ENCODE measurements around the gene CLNK.

CLNK gene, protein sequence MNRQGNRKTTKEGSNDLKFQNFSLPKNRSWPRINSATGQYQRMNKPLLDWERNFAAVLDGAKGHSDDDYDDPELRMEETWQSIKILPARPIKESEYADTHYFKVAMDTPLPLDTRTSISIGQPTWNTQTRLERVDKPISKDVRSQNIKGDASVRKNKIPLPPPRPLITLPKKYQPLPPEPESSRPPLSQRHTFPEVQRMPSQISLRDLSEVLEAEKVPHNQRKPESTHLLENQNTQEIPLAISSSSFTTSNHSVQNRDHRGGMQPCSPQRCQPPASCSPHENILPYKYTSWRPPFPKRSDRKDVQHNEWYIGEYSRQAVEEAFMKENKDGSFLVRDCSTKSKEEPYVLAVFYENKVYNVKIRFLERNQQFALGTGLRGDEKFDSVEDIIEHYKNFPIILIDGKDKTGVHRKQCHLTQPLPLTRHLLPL

DNA sequence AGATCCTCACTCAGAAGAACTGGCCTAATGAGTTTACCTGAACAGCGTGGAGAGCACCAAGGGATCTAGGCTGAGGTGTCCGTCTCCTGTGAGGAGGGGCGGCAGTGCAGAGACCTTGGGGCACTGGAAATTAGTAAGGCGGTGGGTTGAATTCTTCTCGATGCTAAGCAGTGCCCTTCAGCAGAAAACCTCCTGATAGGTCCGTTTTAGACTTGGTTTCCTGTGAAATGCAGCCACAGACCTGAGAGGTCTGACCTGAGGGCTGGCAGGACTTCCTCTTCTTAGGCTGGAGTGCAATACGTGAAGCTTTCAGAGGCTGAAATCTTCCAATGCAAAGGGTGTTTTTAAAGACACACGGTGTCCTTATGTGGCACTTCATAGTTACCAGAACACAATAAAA lies at the start of gene CLNK:
Gene CLNK (minus strand): TSS at position 138 of the 400 bp plus-strand sequence. CDS start 16,899 bp downstream, outside the sequence.
- no peak for DNase-seq (ENCODE audit: low read depth)

DNA sequence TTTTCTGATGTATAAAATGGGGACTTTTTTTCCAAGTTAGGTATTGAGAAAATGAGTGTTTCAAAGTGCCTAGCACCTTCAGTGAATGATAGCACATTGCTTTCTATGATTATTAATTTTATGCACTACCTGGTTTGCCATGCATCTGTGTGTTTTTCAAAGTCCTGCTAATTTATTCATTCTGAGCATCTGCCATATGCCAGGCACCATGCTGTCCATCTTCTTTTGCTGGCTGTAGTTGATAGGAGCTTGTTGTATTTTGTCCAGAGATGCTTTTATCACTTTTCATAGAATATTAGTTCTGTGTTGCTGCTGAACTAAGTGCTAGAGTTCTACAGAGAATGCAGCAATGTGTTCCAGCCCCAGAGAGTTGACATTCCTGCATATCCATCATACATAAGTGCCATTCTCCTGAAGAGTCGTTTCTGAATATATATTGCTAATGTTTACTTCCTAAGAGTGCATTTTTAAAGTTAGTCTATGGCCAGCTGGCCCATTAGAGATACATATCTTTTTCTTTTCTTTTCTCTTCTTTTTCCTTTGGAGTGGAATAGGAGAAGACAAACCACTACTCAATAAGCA lies 49.0 kb upstream of the CLNK start:
- no peak for DNase-seq (ENCODE audit: low read depth)

More for the DNA sequence above, at the start of gene CLNK:
- no peak within 1 kb of the TSS for H3K4me3 ChIP-seq (ENCODE audit: low read depth, low read length)

DNA sequence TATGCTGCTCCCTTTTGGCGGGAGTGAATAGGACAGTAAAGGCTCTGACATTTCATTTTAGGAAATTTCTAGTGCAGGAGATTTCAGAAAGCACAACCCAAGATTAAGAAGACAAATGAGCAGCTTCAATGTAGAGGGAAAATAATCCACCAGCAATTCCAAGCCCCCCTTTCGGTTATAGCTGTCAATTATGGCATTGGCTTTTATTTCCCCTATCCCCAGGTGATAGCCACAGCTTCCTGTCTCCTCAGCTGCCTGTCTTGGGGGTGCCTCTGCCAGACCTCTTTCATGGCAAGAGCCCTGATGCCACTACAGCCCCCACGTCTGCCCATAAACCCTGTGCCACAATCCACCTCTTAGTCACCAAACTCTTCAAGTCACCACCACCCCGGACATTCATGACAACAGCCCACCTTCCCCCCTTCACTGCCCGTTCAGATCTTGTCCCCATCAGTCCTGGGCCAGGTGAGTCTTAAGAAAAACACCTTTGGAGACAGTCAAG lies 48.4 kb upstream of the CLNK start:
- no peak for DNase-seq (ENCODE audit: low read depth)
- no peak overlapping the region for H3K4me3 ChIP-seq (ENCODE audit: low read depth, low read length)

More for the DNA sequence above, 49.0 kb upstream of the CLNK start:
- H3K4me3 ChIP-seq (ENCODE audit: low read depth, low read length), result no peak overlapping the region

DNA sequence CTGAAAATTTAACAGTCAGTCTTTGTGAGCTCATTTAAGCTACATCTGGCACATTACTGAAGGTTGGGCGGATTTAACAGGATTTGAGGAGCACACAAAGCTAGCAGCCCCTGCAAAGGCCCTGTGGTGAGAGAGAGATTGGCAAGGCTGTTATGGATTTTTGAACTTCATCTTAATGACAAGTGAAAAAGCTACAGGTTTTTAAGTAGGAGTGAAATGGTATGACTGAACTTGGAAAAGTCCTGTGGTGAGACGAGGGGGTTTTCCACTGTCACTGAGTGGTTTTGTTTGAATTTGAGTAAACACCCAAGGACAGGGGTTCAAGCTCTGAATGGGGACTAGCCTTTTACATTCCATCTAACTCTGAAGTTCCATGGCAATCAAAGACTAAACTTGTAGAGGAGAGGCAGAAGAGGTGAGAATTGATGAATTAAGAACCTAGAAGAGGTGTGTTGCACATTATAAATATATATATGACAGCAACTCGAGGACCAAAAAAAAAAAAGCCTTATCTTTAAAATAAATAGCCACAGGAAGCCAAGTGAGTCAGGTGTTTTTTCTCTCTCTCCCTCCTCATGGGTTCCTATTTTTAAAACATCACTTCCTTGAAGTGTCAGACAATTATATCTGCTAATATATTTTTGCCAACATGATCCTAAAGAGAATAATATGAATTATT lies 47.8 kb upstream of the CLNK start:
- no peak for DNase-seq (ENCODE audit: low read depth)
- H3K4me3 ChIP-seq (ENCODE audit: low read depth, low read length), result no peak overlapping the region

DNA sequence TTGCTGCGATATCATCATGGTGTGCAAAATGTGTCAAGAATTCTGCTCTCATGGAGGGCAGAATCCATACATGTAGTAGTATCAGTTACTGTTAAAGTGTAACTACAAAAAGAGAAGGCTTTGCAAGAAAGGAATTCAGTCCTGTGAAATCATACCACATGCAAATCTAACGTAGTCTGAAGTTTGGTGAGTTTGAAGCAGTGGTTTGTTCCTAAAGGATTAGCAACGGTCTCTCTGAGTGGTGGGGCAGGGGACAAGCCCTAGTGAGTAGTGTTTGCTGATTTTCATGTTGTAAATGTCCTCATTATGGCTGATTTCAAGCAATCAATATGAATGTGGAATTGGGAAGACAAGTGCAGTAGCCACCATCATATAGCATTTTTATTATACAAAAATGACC lies 47.1 kb upstream of the CLNK start:
- no peak for DNase-seq (ENCODE audit: low read depth)
- no peak overlapping the region for H3K4me3 ChIP-seq (ENCODE audit: low read depth, low read length)

DNA sequence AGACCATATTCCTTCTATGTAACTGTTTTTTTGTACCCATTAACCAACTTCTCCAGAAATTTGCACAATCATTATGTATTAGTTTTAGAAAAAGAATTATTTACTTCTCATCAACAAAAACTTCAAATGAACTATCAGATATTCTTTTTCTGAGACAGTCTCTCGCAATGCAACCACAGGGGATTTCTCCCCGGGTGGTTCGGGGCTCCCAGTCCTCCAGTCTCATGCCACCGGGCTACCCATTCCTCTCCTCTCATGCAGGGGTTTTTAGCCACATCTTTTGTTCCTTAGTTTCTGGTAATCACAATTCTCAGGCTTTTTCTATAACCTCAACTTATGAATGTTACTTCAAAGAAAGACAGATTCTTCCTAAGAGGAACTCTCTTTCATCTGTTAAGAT lies 46.6 kb upstream of the CLNK start:
- no peak overlapping the region for H3K4me3 ChIP-seq (ENCODE audit: low read depth, low read length)

DNA sequence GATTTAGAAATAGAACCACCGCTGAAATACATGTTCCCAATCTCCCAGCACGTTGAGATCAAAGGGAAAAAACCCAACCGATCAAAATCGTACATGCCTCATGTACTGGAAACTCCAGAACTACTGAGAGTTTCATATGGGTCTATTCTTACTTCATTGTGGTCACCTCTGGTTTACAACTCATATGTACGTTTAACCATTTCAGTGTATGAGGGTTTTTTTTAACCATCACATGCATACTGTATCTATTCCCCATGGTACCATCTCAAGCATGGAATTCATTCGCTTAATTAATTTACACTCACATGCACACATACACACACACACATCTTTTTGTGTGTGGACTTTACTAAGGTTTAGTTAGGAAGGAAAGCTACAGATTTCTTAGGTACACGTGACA lies 46.0 kb upstream of the CLNK start:
- DNase-seq (ENCODE audit: low read depth), result no peak
- no peak overlapping the region for H3K4me3 ChIP-seq (ENCODE audit: low read depth, low read length)

More for the DNA sequence above, 46.6 kb upstream of the CLNK start:
- no peak for DNase-seq (ENCODE audit: low read depth)

DNA sequence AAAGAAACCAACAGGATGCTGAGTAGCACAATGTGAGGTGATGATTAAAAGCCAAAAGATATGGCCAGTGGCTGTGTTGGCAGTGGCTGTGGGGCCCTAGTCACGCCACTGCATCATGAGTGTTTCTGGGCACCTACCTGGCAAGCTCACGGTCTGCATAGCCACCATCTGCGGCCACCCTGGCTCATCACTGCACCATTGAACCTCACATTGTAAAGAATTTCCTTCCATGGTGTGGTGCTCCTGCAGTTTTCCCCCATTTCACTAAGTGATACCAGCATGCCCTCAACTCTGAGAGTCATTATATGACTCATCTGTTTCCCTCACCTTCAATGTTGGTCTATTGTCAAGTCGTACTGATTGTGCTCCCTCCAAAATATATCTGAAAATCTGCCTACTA lies 45.5 kb upstream of the CLNK start:
- H3K4me3 ChIP-seq (ENCODE audit: low read depth, low read length), result no peak overlapping the region
- DNase-seq (ENCODE audit: low read depth), result no peak

DNA sequence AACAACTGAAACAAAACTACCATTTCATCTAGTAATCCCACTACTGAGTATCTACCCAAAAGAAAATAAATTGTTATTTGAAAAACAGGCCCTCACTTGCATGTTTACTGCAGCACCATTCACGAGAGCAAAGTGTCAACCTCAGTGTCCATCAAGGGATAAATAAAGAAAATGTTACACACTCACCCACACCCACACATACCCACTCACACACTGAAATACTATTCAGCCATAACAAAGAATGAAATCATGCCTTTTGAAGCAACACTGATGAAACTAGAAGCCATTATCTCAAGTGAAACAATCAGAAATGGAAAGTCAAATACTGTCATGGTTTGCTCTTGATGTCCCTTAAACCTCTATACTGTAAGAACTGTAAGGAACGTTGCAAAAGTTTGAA lies 44.8 kb upstream of the CLNK start:
- no peak for DNase-seq (ENCODE audit: low read depth)
- no peak overlapping the region for H3K4me3 ChIP-seq (ENCODE audit: low read depth, low read length)

DNA sequence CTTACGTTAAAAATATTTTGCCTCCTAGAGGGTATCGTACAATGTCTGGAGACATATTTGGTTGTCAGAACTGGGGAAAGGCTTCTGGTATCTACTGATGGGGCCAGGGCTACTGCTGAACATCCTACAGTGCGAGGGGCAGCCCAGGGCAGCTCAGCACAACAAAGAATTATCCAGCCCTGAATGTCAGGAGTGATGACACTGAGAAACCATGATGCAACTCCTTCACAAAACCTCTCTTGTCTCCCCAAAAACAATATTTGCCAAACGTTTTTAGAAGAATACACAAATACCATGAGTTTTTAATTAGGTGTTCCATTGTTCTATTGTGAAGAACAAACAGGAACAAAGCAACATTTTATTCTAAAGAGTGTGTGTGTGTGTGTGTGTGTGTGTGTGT lies 43.4 kb upstream of the CLNK start:
- no peak for DNase-seq (ENCODE audit: low read depth)
- no peak overlapping the region for H3K4me3 ChIP-seq (ENCODE audit: low read depth, low read length)

DNA sequence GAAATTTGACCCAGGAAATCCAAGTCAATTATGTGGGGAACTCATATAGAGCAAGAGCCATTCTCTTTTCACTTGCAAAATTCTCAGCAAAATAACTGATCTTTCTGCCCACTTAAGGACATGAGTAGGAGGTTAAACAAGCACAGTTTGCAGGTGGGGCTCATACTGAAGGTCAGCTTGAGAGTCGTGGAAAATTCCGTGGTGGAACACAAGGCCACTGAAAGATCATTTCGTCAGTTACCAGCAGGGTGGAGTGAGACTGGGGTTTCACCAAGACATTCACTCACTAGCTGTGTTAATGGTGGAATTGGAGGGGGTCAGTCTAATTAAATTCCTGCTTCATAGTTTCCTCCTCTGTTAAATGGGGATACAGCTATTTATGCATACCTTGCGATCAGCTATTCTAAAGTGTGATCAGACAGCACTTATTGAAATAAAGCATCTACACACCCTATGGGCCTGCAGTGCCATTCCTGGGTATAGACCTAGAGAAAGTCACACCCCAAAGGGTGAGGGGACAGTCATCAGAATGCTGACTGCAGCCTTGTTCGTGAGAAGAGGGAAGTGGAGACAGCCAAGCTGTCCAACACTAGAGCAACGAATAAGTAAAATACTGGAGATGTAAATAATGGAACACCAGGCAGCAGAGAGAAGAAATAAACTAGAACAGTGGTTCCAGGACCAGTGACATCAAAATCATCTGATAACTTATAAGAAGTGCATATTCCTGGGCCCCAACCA lies 42.7 kb upstream of the CLNK start:
- DNase-seq (ENCODE audit: low read depth), result no peak
- no peak overlapping the region for H3K4me3 ChIP-seq (ENCODE audit: low read depth, low read length)

DNA sequence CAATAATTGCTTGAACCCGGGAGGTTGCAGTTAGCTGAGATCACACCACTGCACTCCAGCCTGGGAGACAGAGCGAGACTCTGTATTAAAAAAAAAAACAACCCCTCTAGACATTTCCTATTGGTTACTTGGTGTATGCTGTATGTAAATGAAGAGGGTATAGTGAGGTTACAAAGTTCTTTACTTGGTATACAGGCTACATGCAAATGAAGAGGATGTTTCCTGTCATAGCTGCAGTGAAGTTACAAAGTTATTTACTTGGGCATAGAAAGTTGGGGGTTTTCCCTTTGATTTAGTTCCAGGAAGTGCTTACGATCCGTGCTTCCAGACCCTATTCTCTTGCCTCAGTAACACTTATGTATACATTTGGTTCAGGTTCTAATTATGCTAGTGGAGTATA lies 38.4 kb upstream of the CLNK start:
- H3K4me3 ChIP-seq (ENCODE audit: low read depth, low read length), result no peak overlapping the region
- DNase-seq (ENCODE audit: low read depth), result no peak

DNA sequence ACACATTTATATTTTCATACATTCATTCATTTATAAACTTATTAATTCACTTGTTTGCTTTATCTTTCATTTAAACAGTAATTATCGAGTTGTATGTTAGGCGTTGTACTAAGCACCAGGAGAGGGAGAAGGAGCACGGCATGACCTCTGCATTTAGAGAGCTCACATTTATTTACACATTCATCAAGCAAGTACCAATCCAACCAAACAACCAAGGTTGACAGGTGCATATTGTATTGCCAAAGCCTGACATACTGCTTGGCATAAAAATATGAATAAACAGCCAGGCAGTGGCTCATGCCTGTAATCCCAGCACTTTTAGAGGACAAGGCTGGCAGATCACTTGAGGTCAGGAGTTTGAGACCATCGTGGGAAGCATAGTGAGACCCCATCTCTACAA lies 37.0 kb upstream of the CLNK start:
- no peak overlapping the region for H3K4me3 ChIP-seq (ENCODE audit: low read depth, low read length)
- DNase-seq (ENCODE audit: low read depth), result no peak

DNA sequence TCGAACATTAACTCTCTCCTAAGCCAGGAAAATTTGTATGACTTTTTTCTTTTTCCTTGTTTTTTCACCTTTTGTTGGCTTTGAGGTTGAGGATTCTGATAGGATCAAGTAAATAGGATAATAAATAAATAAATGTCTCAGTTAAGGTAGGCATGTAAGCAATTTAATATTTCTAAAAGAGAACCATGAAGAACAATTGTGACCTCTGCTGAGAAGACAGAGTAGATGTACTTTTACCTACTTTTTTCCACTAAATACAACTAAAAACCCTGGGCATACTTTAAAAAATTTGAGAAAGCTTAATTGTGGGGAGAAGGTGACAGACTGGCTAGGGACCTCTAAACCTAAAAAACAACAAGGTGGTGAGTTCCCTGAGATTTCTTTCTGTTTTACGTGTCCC lies 31.6 kb upstream of the CLNK start:
- no peak for DNase-seq (ENCODE audit: low read depth)
- no peak overlapping the region for H3K4me3 ChIP-seq (ENCODE audit: low read depth, low read length)

DNA sequence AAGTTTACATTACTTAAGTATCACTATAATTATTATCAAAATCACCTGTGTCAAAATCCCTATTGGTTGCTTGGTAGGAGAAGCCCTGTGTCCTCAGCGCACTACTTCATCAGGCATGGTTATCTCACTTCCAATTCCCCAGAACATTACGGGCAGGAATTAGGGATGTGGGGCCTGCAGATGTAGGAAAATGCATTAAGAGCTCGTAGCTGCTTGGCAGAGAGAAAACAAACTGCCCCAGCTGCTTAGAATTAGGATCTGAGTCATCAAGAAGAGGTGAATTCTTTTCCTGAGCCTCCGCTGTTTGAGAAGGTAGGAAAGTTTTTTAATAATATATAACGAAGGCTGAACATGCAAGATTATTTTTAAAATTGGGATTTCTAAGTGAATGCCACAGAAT lies 31.1 kb upstream of the CLNK start:
- H3K4me3 ChIP-seq (ENCODE audit: low read depth, low read length), result no peak overlapping the region
- no peak for DNase-seq (ENCODE audit: low read depth)

DNA sequence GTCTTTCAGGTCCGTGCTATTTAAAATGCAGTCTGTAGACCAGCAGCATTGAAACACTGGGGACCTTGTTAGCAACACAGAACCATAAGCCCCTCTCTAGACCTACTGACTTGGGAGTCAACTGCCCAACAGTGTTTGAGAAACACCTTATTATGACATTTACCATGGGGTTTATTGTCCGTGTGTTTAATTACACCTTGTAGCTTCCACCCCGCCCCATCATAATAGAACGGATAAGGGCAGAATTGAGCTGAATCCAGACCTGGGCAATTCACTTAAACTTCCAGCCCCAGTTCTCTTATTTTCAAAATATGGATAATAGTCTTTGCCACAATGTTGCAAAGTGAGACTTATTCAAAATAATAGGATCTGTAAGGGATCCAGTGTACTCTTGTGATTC lies 30.6 kb upstream of the CLNK start:
- no peak overlapping the region for H3K4me3 ChIP-seq (ENCODE audit: low read depth, low read length)
- no peak for DNase-seq (ENCODE audit: low read depth)

DNA sequence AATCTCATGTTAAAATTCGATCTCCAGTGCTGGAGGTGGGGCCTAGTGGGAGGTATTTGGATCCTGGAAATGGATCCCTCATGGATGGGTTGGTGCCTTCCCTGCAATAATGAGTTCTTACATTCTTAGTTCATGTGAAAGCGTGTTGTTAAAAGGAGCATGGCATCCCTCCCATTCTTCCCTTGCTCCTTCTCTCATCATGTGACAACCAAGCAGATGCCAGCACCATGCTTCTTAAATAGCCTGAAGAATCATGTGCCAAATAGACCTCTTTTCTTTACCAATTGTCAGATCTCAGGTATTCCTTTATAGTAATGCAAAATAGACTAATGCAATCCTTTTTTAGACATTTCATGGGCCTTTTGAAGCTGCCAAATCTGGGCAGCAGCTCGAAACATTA lies 29.0 kb upstream of the CLNK start:
- no peak for DNase-seq (ENCODE audit: low read depth)
- no peak overlapping the region for H3K4me3 ChIP-seq (ENCODE audit: low read depth, low read length)

DNA sequence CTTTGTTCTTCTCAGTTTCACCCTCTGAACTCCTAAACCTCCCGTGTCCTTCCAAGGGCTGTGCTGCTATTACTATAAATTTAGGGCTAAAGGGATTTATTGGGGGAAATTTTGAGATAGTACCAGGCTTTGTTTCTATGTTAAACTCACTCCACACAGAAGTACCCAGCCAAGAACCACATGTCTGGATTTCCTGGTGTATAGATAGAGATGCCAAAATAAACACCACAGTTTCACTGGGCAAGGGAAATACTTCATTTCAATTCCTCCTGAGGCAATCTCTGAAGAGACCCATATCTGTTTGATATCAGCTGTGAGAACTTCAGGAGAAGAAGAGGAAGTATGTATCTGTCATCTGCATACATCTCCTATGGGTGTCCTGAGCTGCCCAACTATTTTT lies 21.7 kb upstream of the CLNK start:
- no peak for DNase-seq (ENCODE audit: low read depth)
- H3K4me3 ChIP-seq (ENCODE audit: low read depth, low read length), result no peak overlapping the region

DNA sequence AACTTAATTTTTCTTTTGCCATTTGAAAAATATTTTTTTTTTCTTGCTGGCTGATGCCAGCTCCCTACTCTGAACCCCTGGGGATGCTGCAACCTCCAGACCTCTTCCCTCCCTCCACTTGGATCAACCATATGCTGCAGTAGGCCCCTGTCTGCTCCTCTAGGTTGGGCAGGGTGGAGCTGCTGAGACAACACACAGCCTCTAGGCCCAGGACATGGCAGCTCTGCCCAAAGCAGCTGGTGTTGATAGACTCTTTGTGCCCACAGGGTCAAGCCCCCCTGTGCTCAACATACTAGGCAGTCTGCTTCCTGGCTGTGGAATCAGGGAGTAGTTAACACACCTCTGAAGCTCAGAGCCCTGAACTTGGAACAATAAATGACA lies 19.9 kb upstream of the CLNK start:
- H3K4me3 ChIP-seq (ENCODE audit: low read depth, low read length), result no peak overlapping the region
- no peak for DNase-seq (ENCODE audit: low read depth)

Measured in skeletal muscle cell (primary cell).